Stomach (tissue), 9 donors: ENCODE data around the gene MAP3K5. TPM values are rescaled to one million over a fixed set of nuclear protein-coding genes. Genes with fewer than 3 reads are reported as not detected.

Experiments
- DNase-seq, 2 donors: peaks; one replicate each; pipeline versions ENCODE4 v3.0.0 to v3.0.0-alpha.2; 2013 to 2019
- H3K27ac ChIP-seq, 5 donors: fragments of 200-600 bp in 4 of 5; sonication (generic) in 4 of 5; one replicate each; pipeline ENCODE4 v1.5.1; 2013 to 2019; ENCODE audit warnings: mild to moderate bottlenecking in 1 of 5, moderate library complexity in 1 of 5
- H3K27me3 ChIP-seq, 3 donors: fragments of 200-600 bp; sonication (generic); one replicate each; pipeline ENCODE4 v1.5.1; 2017 to 2019; ENCODE audit warnings: mixed run types in 1 of 3
- H3K36me3 ChIP-seq, 4 donors: fragments of 200-600 bp; sonication (generic); 1 replicate in 3 of 4; 2 replicates in 1 of 4; pipeline ENCODE4 v1.5.1; 2016 to 2019
- H3K4me1 ChIP-seq, 4 donors: fragments of 200-600 bp; sonication (generic); one replicate each; pipeline ENCODE4 v1.5.1; 2016 to 2019
- H3K4me3 ChIP-seq, 4 donors: fragments of 200-600 bp; sonication (generic) in 3 of 4; one replicate each; pipeline ENCODE4 v1.5.1; 2016 to 2019; ENCODE audit warnings: mild to moderate bottlenecking in 1 of 4
- H3K9me3 ChIP-seq, 4 donors: fragments of 200-600 bp; sonication (generic); one replicate each; pipeline ENCODE4 v1.5.1; 2016 to 2019
- EP300 ChIP-seq: sonication (generic); formaldehyde crosslinking; IDR thresholded peaks from one replicate; pipeline ENCODE4 v1.6.1; 2017; ENCODE audit warnings: antibody characterized with exemption
- POLR2A ChIP-seq, 4 donors: fragments of 450-650 bp; IDR thresholded peaks; one replicate each; pipeline ENCODE4 v1.6.1; 2016; ENCODE audit warnings: antibody characterized with exemption in 4 of 4, control low read depth in 2 of 4, mild to moderate bottlenecking in 1 of 4, moderate library complexity in 1 of 4
- POLR2AphosphoS5 ChIP-seq, 3 donors: sonication (generic); formaldehyde crosslinking; IDR thresholded peaks; one replicate each; pipeline ENCODE4 v1.6.1; 2016; ENCODE audit warnings: antibody characterized with exemption in 3 of 3
- WGBS, 5 donors: extraction: QIAGEN DNeasy Blood & Tissue Kit in 3 of 5; methylation state at CpG; one replicate each; pipeline versions ENCODE4 v1.1.5 to v1.1.7; 2013 to 2018; 5-methylcytosine and 5-hydroxymethylcytosine counted together
- intact Hi-C: fragments of 100-400 bp; cut with DNase I; formaldehyde crosslinking; loops from one replicate; pipeline ENCODE4 v1.15.1; 2023; ENCODE audit warnings: low total_unique reads
- polyA plus RNA-seq, 3 donors: library from polyadenylated mRNA; stranded (reverse); fragments of 200-250 nt; gene quantifications; one replicate each; pipeline ENCODE4 v1.2.3, GENCODE V29; 2013
- total RNA-seq, 5 donors: library from RNA; depleted of rRNA; stranded (reverse); fragments of >200 nt; gene quantifications; one replicate each; pipeline versions ENCODE4 v1.1.0 to v1.2.3, GENCODE V29; 2014 to 2016
- TF ChIP-seq, protein P1 (sequence below), 7 experiments: fragments of 450-650 bp in 4 of 7; fragments of 200-600 bp in 3 of 7; sonication (generic) in 3 of 7; IDR thresholded peaks; one replicate each; pipeline ENCODE4 v1.5.1; 2016 to 2019; ENCODE audit warnings: antibody characterized with exemption in 7 of 7, control low read depth in 2 of 7, mild to moderate bottlenecking in 1 of 7
- donor health status: healthy with polysubstance abuse.
- donor health status: Bipolar disorder and iron deficiency.
- donor health status: healthy.

The MAP3K5 gene
- total and polyA plus RNA-seq, 8 donors: 4.9 to 40.3 (median 23.6) TPM

DNA sequence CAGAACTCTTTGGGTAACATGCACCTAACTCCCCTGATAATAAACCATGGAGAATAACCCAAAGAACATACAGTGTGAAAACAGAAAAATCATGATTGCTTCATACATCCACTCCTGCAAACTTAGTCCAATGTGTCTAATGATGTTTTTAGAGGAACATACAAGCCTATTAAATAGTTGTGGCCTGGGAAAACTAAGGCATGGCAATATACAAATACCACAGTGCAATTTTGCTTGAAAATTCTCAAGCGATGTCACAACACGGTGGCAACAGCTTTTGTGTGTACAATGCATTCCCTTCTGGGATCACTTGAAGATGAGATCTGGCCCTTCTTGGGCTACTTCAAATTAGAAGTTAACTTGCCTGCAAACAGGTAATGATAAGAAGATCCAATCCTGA is 16.7 kb downstream of the MAP3K5 start:
- Histone ChIP-seq H3K9me3 (no peaks in the 10 kb centered on the region), H3K4me3 (no peak overlapping the region), H3K27me3 (no peaks in the 10 kb centered on the region), H3K36me3 (no peaks in the 10 kb centered on the region), H3K4me1 (peaks cover 22 to 76% (median 54%) of the 10 kb centered on the region in 4 donors), H3K27ac (peak overlapping the region in 2 of 5 donors; percentile 53 to 59)
- DNase-seq: no peak
- intact Hi-C loops: no loop called here
- WGBS, 5 donors: 89 to 96% (median 94%) methylated on average over 2 of the region's 2 CpGs
- TF ChIP-seq POLR2A (IDR thresholded peaks at IDR 0.05) (no peak), POLR2AphosphoS5 (IDR thresholded peaks at IDR 0.05) (no peak), EP300 (no peak)
- TF ChIP-seq, protein P1, sequence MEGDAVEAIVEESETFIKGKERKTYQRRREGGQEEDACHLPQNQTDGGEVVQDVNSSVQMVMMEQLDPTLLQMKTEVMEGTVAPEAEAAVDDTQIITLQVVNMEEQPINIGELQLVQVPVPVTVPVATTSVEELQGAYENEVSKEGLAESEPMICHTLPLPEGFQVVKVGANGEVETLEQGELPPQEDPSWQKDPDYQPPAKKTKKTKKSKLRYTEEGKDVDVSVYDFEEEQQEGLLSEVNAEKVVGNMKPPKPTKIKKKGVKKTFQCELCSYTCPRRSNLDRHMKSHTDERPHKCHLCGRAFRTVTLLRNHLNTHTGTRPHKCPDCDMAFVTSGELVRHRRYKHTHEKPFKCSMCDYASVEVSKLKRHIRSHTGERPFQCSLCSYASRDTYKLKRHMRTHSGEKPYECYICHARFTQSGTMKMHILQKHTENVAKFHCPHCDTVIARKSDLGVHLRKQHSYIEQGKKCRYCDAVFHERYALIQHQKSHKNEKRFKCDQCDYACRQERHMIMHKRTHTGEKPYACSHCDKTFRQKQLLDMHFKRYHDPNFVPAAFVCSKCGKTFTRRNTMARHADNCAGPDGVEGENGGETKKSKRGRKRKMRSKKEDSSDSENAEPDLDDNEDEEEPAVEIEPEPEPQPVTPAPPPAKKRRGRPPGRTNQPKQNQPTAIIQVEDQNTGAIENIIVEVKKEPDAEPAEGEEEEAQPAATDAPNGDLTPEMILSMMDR (IDR thresholded peaks at IDR 0.05): no peak

DNA sequence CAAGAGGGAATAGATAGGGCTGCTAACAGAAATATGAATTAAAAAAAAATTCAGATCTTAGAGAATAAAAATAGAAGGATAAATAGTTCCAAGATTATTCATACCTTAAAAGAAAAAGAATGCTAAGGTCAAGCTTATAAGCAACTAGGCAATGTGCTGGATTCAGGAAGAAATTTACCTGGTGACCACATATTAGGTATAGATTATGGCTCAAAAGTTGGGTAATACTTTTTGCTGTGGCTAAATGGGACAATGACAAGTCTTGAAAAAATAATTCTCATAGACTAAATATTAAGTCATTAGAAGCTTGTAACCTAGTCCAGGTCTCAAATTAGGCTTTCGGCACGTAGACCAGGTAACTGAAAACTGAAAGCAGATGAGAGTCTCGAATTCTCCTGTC is 17.2 kb downstream of the MAP3K5 start:
- Histone ChIP-seq H3K4me1 (peaks cover 22 to 71% (median 52%) of the 10 kb centered on the region in 4 donors), H3K9me3 (no peaks in the 10 kb centered on the region), H3K4me3 (no peak overlapping the region), H3K27ac (peak overlapping the region in 4 of 5 donors; percentile 27 to 59 (median 46)), H3K27me3 (no peaks in the 10 kb centered on the region), H3K36me3 (no peaks in the 10 kb centered on the region)
- intact Hi-C loops: no loop called here
- TF ChIP-seq EP300 (no peak), POLR2AphosphoS5 (IDR thresholded peaks at IDR 0.05) (no peak), POLR2A (IDR thresholded peaks at IDR 0.05) (no peak)
- TF ChIP-seq, protein P1 (IDR thresholded peaks at IDR 0.05): no peak
- DNase-seq: no peak
- WGBS, 5 donors: 74 to 89% (median 88%) methylated on average over 3 of the region's 3 CpGs

DNA sequence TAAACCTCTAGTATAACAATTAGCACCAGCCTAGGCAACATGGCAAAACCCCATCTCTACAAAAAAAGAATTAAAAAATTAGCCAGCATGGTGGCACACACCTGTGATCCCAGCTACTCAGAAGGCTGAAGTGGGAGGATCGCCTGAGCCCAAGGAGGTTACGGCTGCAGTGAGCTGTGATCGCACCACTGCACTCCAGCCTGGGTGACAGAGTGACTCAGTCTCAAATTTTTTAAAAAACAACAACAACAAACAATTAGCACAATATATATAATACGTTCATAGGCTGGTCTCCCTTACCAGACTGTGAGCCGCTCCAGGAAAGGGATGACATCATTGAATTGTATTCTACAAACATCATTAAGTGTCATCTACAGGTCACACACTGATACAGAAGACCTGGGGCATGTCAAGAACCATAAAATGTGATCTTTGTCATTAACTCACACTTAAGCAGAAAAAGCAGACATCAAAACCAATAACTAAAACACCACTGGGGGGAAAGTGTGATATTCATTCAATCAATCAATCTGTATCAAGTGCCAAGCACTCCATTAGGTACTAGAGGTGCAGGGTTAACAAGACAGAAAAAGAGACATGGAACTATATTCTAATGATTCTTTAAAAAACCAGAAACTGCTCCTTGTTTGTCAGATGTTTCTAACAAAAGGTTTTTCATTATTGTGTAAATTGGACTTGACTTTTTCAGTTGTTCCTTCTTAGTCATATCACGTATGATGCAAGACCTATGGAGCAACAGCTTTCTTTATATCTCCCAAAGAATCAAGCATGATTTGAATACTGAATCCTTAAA is 17.8 kb downstream of the MAP3K5 start:
- no peaks in the 10 kb centered on the region for H3K36me3 ChIP-seq
- no peaks in the 10 kb centered on the region for H3K27me3 ChIP-seq
- H3K9me3 ChIP-seq: no peaks in the 10 kb centered on the region
- no peak overlapping the region for H3K4me3 ChIP-seq
- 71 to 83% (median 75%) methylated on average over 6 of the region's 6 CpGs for WGBS, 5 donors
- peak overlapping the region in 4 of 5 donors; percentile 34 to 59 (median 46) for H3K27ac ChIP-seq
- peaks cover 15 to 65% (median 46%) of the 10 kb centered on the region in 4 donors for H3K4me1 ChIP-seq
- TF ChIP-seq, protein P1 (IDR thresholded peaks at IDR 0.05): no peak
- no peak for TF ChIP-seq POLR2AphosphoS5 (IDR thresholded peaks at IDR 0.05)
- no peak for TF ChIP-seq EP300
- no peak for TF ChIP-seq POLR2A (IDR thresholded peaks at IDR 0.05)
- DNase-seq: no peak
- intact Hi-C loops: no loop called here

DNA sequence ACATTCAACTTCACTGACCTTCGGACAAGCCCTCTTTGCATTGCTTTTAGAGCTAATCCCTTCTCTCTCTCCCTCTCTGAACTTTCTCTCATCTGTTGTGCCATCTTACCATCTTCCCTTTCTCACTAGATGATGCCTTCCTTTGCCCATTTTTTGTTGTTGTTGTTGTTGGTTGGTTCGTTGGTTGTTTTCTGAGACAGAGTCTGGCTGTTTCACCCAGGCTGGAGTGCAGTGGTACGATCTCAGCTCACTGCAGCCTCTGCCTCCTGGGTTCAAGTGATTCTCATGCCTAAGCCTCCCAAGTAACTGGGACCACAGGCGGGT is 18.8 kb downstream of the MAP3K5 start:
- intact Hi-C loops: no loop called here
- H3K27me3 ChIP-seq: no peaks in the 10 kb centered on the region
- peaks cover 13 to 58% (median 44%) of the 10 kb centered on the region in 4 donors for H3K4me1 ChIP-seq
- no peaks in the 10 kb centered on the region for H3K9me3 ChIP-seq
- H3K27ac ChIP-seq: peak overlapping the region in 3 of 5 donors; percentile 45 to 59 (median 53)
- DNase-seq: no peak
- 86 to 93% (median 90%) methylated on average over 4 of the region's 4 CpGs for WGBS, 5 donors
- no peak overlapping the region for H3K4me3 ChIP-seq
- H3K36me3 ChIP-seq: no peaks in the 10 kb centered on the region
- TF ChIP-seq POLR2A (IDR thresholded peaks at IDR 0.05) (no peak), POLR2AphosphoS5 (IDR thresholded peaks at IDR 0.05) (no peak), EP300 (no peak)
- TF ChIP-seq, protein P1 (IDR thresholded peaks at IDR 0.05): no peak
